HG03342 (cell line): ENCODE measurements around the gene STX12.

Source experiments
- ATAC-seq: cut with Tn5 transposase; IDR thresholded peaks from one replicate; pipeline ENCODE4 v1.9.1; 2021; ENCODE audit warnings: mild to moderate bottlenecking, moderate library complexity; ENCODE audit not compliant: unreplicated experiment

The STX12 gene

GRCh38 chr1:27772932-27773825 lies at the start of gene STX12:
Gene STX12, plus strand, starts transcription at chr1:27773219. Its CDS starts 89 bp downstream, at chr1:27773308.
- ATAC-seq = peak; percentile 92

- no peak for ATAC-seq
Observed at GRCh38 chr1:27724961-27725373, 48.1 kb upstream of the STX12 start.

GRCh38 chr1:27725374-27726172 lies 47.4 kb upstream of the STX12 start, which contains the start of gene FAM76A:
Gene FAM76A, plus strand, starts transcription at chr1:27725961. Its CDS starts 120 bp downstream, at chr1:27726081.
- peak; percentile 95 for ATAC-seq

DNA sequence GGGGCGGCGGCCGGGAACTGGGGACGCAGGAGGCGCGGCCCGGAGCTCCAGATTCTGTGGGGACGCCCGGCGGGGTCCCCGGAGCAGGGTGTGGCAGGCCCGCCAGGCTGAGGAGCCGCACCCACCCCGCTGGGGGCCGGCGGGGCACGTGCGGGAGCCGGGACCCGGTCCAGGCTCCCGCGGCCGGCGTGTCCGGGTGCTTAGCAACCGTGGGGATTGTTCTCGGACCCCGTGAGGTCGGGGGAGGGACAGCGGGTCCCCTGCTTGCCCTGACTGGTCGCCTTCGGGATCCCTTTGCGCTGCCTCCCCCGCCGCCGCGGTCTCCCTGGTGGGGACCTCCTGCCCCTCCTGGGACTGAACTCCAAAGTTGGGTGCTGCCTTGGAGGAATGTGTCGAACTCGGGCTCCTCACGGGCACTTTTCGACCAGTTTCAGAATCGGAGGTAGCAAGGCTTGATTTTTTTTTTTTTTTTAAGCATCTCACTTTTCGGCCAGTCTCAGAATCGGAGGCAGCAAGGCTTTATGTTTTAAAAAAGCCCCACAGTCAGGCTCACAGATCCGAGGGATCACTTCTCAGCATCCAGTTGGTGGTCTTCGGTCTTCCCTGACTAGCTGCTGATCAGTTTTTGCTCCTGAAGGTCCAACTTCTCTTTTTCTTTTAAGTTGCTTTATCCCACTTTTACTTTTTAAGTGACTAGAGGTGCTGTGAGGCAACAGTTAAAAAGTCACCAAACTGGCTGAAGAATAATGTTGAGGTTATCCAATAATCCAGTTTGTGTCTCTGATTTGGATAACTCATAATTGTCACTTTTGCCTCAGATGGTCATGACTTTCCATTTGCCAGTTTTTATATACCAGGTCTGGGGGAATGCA lies 46.6 kb upstream of the STX12 start:
- ATAC-seq = peak; percentile 27

DNA sequence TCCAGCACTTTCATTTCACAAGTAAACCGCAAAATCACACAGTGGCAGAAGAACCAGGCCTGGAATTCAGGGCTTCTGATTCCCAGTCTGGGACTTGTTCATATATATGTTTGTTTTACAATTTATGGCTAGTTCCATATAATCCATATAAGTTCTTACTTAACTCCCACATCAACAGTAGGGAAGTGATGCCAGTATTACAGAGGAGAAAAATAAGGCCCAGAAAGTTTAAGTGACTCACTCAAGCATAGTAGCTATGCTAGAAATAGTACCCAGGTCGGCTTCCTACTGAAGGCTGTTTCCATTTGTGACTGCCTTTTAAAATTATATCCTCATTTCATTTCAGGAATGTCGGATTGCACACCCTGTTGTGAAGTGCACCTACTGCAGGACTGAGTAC lies 45.9 kb upstream of the STX12 start:
- no peak for ATAC-seq

GRCh38 chr1:27736252-27736651 lies 36.8 kb upstream of the STX12 start:
- no peak for ATAC-seq

- ATAC-seq = no peak
Observed at GRCh38 chr1:27741121-27741520, 31.9 kb upstream of the STX12 start.

GRCh38 chr1:27744556-27744955 lies 28.5 kb upstream of the STX12 start:
- ATAC-seq = no peak

- no peak for ATAC-seq
Observed at GRCh38 chr1:27745466-27745865, 27.6 kb upstream of the STX12 start.

DNA sequence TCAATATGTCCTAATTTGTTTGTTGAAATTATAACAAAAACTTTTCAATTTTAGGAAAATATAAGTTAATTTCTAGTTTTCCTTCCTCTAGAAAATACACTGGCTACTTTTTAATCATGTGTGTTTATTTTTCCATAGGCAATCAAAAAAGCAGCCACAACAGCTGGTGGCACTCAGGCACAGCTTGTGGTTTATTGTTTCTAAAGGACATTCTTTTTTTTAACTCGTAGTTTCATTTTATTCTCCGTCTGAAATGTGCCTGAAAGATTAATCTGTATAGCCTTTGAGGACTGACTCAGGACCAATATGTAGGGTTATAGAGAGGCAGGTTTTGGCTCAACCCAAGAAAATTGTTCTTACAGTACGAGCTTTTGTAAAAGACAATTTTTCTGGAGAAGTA lies 20.7 kb upstream of the STX12 start:
- ATAC-seq = no peak

DNA sequence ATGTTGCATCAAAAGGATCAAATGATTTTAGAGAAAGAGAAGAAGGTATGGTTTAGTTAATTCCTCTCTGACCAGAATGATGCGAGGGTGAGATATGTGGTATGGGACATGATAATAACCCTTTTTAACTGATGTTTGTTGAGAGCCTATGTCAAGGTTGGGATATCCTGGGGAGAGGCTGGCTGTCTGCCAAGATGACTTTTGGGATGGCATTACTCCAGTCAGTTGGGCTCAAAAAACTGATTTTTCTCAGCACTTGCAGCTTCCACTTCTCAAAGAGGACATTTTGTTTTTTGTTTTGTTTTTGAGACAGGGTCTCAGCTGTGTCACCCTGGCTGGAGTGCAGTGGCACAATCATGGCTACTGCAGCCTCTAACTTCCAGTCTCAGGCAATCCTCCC lies 17.7 kb upstream of the STX12 start:
- no peak for ATAC-seq

- no peak for ATAC-seq
Observed at GRCh38 chr1:27755865-27756264, 17.2 kb upstream of the STX12 start.

DNA sequence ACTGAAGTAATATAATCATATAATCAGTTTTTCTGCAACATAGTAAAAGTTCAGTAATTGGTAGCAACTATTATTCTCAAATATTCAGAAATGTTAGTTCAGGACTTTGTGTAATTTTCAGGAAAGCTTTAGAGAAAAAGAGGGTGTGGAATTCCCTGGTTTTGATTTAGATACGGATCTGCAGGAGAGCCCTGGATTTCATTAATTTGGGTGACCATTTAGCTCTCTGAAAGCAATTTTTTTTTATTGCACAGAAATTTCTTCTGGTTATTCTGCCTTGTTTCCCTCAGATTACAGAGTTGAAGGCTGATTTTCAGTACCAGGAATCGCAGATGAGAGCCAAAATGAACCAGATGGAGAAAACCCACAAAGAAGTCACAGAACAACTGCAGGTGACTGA lies 13.8 kb upstream of the STX12 start:
- no peak for ATAC-seq

- no peak for ATAC-seq
Observed at GRCh38 chr1:27760426-27760825, 12.6 kb upstream of the STX12 start.

- no peak for ATAC-seq
Observed at GRCh38 chr1:27762033-27762432, 11.0 kb upstream of the STX12 start.

- ATAC-seq = no peak
Observed at GRCh38 chr1:27763358-27763757, 9.7 kb upstream of the STX12 start.

- ATAC-seq = no peak
Observed at GRCh38 chr1:27770293-27770830, 2.7 kb upstream of the STX12 start.

DNA sequence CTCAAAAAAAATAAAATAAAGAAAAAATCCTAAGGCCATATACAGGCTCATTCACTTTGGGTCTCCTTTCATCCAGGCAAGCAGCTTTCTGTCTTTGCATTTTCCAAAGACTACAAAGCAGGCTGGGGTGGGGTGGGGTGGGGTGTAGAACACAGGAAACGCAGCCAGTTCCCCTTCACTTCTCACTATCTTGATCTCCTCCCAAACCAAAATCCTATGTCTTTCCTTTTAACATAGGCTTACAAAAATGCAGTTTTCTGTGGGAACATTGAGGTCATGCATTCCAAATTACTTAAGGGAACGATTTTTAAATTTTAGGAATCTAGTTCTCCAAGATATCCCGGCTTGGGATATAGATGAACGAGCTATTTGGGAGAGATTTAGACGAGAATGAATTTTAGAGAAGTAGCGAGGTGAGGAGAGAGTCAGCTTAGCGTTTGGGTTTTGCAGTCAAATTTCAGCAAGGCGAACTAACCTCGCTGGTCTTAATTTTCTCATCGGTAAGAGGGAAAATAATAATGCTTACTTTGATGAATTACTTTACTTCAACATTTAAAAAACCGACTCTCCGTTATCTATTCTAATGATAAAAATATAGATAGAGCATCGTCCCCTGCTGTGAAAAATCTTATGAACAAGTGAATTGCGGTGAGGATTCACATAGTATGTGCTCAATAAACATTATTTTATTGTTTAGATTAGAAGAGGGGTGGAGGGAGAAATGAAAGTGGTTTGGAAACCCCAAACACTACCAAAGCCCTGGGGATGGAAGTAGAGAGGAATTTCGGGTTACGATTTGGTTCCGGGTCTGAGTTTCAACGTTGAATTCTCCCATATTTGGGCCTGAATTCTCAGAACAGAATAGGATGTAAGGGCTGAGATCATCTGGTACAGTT lies 735 bp upstream of the STX12 start:
- no peak for ATAC-seq

DNA sequence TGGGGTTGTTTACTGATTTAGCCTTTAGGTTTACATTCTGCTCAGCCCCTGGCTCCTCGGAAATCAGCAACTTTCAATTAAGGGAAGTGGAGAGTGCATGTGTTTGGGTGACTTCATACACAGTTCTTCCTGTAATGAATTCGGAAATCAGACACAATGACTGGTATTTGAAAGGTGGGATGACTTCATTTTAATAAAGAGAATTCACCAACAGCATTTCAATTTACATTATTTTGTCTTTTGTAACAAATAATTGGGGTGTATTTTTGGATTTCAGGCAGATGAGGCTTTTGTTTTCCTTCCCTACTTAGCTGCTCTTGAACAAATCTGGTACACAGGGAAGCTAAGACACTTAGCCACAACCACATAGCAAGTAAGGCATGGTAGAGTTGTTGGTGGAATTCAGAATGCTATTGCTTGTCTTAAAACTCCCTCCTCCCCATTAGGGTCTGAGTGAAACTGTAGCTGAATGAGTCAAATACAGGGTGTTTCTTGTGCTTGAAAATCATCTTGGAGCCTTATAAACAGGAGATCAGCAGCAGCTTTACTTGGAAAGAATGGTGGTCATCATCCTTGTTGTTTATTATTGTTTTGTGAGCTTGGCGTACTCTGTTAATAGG lies 917 bp downstream of the STX12 start:
- peak; percentile 5 for ATAC-seq
